GM18858 (cell line): Measurements from ENCODE around the gene TRA2B.

ENCODE experiments used
- ATAC-seq: cut with Tn5 transposase; IDR thresholded peaks from one replicate; pipeline ENCODE4 v1.9.1; 2021; ENCODE audit not compliant: unreplicated experiment

TRA2B gene

GRCh38 chr3:185881926-185882325 lies 55.9 kb downstream of the TRA2B start:
- no peak for ATAC-seq

GRCh38 chr3:185880600-185880999 lies 57.2 kb downstream of the TRA2B start:
- ATAC-seq = no peak

GRCh38 chr3:185878920-185879319 lies 58.9 kb downstream of the TRA2B start:
- no peak for ATAC-seq

- no peak for ATAC-seq
Measured at GRCh38 chr3:185874119-185874518, 63.7 kb downstream of the TRA2B start.

- no peak for ATAC-seq
Measured at GRCh38 chr3:185867650-185868049, 70.2 kb downstream of the TRA2B start.

- no peak for ATAC-seq
Measured at GRCh38 chr3:185866995-185867394, 70.8 kb downstream of the TRA2B start.

- ATAC-seq = no peak
Measured at GRCh38 chr3:185866555-185866954, 71.3 kb downstream of the TRA2B start.
